OCI-M1 (cell line): Measurements from ENCODE around the gene OSBPL9.
"Not testable (repeated sequence)": the region's sequence is repeated elsewhere in the genome, so short reads cannot be mapped to it uniquely, and the experiment has no call there.

Source experiments
- DNase-seq: peaks from one replicate; lab custom pipeline; 2025; lab: John Stamatoyannopoulos, UW

Gene OSBPL9

DNA sequence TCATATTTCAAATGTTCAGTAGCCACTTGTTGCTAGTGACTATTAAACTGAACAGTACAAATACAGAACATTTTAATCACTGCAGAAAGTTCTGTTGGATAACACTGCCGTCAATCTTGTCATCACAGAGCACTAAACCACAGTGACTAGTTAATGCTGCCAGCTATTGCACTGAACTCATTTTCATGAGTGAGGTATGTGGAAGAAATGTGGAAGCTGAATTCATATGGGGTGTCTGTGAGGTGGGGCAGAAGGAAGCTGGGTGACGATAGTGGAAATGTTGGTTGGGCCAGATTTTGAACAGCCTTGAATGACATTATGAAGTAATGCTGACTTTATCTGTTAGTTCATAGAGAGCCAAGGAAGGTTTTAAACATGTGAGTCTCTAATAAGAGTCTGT, 49.6 kb downstream of the OSBPL9 start:
- no peak for DNase-seq

DNA sequence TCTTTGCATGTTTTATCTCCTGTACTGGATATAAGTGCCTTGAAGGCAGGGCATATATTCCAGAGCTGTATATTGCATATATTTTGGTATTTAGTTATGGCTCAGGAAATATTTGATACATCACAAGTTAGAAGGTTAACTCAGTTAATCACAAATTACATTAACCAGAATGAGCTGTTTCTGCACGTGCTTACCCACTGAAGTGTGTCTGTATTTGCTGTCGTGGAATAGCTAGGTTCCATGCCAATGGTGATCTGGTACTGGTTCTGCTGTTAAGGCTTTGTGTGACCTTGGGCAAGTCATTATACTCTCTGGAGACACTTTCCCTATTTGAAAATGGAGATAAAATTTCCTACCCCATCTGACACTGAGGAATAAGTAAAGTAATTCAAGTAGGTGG, 50.7 kb downstream of the OSBPL9 start:
- no peak for DNase-seq

DNA sequence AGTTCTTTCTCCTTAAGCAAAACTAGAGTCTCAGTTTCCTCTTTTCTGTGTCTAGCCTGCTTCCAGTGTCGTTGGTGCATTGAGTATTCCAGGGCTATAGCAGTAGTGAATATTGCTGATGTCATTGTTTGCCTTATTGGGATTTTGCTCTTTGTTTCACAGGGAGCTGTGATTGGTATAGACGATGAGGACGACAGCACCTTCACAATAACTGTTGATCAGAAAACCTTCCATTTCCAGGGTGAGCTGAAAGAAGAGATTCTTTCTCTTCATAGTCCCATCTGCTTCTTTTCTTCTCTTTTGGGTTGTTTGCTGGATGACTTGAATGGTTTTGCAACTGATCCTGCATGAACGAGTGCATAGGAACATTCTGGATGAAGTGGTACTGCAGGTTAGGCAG, 52.4 kb downstream of the OSBPL9 start:
- no peak for DNase-seq

GRCh38 chr1:51669816-51670215, 52.9 kb downstream of the OSBPL9 start:
- no peak for DNase-seq

- peak; percentile 60 for DNase-seq
Measured at GRCh38 chr1:51671527-51672325, 54.8 kb downstream of the OSBPL9 start.

DNA sequence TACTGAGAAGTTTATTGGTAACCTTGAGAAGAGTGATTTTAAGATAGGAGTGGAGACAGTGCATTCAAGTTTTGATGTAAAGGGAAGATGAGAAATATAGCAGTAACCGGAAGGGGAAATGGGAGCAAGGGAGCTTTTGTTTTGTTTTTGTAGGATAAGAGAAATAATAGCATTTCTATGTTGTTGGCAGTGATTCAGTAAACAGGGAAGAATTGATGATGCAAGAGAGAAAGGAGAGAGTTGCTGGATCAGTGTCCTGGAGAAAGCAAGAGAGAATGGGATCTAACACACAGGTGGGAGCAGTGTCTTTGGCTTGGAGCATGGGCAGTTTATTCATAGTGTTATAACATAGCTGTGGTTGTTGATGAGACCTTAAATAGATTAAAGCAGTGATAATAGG, 56.4 kb downstream of the OSBPL9 start:
- no peak for DNase-seq

DNA sequence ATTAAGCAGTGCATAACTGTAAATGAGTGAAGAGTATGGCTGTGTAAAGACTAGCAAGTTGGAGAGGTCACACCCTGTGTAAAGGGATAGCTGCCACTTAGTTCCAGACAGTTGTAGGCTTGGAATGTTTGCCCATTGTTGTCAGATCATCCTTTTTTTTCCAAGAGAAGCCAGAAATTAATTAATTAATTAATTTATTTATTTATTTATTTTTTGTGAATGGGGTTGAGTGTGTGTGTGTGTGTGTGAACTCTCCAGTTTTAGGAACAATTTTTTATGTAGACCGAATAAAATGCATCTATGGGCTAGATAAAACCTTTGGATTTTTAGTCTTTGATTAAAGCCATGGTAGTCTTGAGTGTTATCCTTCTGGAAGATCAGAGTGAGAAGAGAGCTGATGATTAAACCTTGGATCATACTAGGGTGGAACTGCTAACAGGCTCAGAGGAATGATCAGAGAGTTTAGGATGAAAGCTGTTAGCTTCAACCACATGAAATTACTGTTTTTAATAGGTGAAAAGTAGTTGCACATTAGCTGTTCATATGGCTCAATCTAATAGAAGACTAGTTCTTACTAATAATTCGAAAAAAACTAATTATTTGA, 58.4 kb downstream of the OSBPL9 start:
- DNase-seq: no peak

DNA sequence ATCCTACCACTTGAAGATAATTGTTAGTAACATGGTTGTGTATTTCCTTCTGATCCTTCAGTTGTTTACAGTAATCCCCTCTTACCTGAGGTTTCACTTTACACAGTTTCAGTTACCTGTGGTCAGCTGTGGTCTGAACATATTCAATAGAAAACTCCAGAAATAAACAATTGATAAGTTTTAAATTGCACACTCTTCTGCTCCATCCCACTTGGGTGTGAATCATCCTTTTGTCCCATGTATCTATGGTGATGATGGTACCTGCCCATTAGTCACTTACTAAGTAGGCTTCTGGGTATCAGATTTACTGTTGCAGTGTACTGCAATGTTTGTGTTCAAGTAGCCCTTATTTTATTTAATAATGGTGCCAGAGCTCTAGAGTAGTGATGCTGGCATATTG, 62.5 kb downstream of the OSBPL9 start:
- no peak for DNase-seq

GRCh38 chr1:51684776-51685175, 67.9 kb downstream of the OSBPL9 start:
- no peak for DNase-seq

GRCh38 chr1:51686450-51686849, 69.6 kb downstream of the OSBPL9 start:
- no peak for DNase-seq

DNA sequence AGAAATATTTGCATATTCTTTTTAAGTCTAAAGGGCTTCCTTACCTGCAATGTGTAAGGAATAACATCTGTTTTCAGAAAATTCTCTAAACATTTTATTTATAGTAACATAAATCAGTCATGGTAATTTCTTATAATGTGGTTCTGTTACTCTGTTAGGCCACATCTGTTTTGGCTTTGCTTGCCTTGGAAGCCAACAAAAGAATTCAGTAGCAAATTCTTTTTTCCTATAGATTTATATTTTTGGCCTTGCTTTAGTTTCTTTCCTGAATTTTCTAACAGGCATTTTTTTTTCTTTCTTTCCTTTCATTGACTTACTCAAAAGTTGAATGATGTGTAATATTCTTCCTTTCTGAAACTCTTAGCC, 72.2 kb downstream of the OSBPL9 start:
- no peak for DNase-seq

GRCh38 chr1:51689643-51690042, 72.8 kb downstream of the OSBPL9 start:
- no peak for DNase-seq

- DNase-seq: peak; percentile 20
Measured at GRCh38 chr1:51690285-51690961, 73.5 kb downstream of the OSBPL9 start.

DNA sequence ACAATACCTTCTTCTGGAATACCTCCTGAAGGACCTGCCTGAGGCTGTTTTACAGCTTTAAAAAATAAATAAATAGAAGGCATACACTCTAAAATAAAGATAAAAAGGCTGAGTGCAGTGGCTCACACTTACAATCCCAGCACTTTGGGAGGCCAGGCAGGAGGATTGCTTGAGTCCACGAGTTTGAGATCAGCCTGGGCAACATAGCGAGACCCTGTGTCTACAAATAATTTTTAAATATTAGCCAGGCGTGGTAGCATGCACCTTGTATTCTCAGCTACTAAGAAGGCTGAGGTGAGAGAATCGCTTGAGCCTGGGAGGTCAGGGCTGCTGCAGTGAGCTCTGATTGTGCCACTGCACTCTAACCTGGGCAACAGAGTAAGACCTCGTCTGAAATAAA, 75.0 kb downstream of the OSBPL9 start:
- no peak for DNase-seq

DNA sequence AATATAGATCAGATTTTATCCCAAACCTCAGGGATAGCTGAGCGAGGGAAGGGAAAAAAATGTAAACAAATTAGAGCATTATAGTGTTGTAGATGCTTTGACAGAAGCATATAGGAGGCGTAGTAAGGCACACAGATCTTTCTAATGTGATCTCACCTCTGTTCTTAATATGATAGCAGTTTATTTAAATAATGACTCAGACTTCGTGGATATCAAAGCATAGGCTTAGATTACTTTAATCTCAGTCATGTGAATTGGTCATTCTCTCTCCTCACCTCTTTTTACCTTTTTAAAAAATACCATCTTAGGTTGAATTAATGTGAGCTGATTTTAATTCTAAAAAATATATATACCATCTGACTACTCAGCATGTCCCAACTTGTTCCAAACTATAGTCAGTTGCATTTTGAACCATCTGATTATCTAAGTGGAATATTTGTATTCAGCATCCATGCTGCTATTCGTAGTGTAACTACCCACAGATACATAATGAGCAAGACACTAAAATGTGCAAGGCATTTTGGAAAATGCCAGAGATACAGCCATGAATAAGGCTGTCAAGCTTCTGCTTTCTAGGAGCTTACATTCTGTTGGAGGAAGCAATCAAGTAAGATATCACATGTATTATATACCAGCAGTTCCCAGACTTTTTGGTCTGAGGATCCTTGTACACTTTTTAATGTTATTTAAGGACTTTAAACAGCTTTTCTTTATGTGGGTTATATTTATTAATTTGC, 76.7 kb downstream of the OSBPL9 start:
- DNase-seq: peak; percentile 4

GRCh38 chr1:51697166-51697565, 80.3 kb downstream of the OSBPL9 start:
- DNase-seq: no peak

DNA sequence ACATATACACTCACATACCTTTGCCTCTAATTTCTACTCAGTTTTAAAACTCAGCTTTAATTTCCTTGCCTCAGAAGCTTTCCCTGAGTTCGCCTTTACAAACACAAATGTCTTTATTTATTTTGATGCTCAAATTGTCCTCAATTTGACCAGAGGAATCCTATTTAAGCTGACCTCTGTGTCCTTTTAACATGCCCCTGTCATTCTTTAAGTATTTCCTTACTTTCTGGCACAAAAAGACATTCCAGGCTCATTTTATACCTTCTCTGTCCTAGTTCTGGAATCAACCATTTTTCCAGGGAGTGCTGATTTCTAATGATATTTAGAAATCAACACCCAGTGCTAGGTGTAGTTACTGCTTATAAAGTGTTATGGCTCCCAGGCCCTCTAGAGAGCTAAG, 82.5 kb downstream of the OSBPL9 start:
- no peak for DNase-seq

DNA sequence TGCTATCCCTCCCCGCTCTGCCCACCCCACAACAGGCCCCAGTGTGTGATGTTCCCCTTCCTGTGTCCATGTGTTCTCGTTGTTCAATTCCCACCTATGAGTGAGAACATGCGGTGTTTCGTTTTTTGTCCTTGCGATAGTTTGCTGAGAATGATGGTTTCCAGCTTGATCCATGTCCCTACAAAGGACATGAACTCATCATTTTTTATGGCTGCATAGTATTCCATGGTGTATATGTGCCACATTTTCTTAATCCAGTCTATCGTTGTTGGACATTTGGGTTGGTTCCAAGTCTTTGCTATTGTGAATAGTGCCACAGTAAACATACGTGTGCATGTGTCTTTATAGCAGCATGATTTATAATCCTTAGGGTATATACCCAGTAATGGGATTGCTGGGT, 84.9 kb downstream of the OSBPL9 start:
- not testable (repeated sequence) for DNase-seq

DNA sequence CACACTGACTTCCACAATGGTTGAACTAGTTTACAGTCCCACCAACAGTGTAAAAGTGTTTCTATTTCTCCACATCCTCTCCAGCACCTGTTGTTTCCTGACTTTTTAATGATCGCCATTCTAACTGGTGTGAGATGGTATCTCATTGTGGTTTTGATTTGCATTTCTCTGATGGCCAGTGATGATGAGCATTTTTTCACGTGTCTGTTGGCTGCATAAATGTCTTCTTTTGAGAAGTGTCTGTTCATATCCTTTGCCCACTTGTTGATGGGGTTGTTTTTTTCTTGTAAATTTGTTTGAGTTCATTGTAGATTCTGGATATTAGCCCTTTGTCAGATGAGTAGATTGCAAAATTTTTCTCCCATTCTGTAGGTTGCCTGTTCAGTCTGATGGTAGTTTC, 85.3 kb downstream of the OSBPL9 start:
- DNase-seq: not testable (repeated sequence)

- no peak for DNase-seq
Measured at GRCh38 chr1:51705035-51705434, 88.1 kb downstream of the OSBPL9 start.

GRCh38 chr1:51708911-51709760, 92.2 kb downstream of the OSBPL9 start:
- DNase-seq: no peak

GRCh38 chr1:51709951-51710350, 93.1 kb downstream of the OSBPL9 start:
- no peak for DNase-seq
